GM23338 (cell line): ENCODE measurements around the gene KRTAP12-4. TPM values are rescaled to one million over a fixed set of nuclear protein-coding genes. Genes with fewer than 3 reads are reported as not detected.

Source experiments
- ATAC-seq: fragments of 200-7000 bp; cut with Tn5 transposase; 3 replicates; pipeline ENCODE4 v1.9.1; 2020
- DNase-seq: peaks from one replicate; pipeline ENCODE4 v3.0.0-alpha.2; 2015; ENCODE audit warnings: low spot score
- H2AFZ ChIP-seq: fragments of 200-600 bp; sonication (generic); 2 replicates; pipeline ENCODE4 v1.8.0; 2016; ENCODE audit warnings: antibody characterized with exemption, mild to moderate bottlenecking, moderate library complexity
- H3F3A ChIP-seq: fragments of 200-600 bp; sonication (generic); replicated peaks from 2 replicates; pipeline ENCODE4 v1.8.0; 2017; ENCODE audit warnings: antibody characterized with exemption, mixed run types, low read depth
- H3K27ac ChIP-seq: fragments of 200-600 bp; sonication (generic); 2 replicates; pipeline ENCODE4 v1.6.1; 2016; ENCODE audit warnings: low read depth
- H3K27me3 ChIP-seq: fragments of 200-600 bp; sonication (generic); 2 replicates; pipeline ENCODE4 v1.8.0; 2016; ENCODE audit warnings: mild to moderate bottlenecking, mixed run types, moderate library complexity; ENCODE audit not compliant: insufficient read depth
- H3K36me3 ChIP-seq: fragments of 200-600 bp; sonication (generic); 2 replicates; pipeline ENCODE4 v1.8.0; 2016; ENCODE audit warnings: mild to moderate bottlenecking; ENCODE audit not compliant: insufficient read depth
- H3K4me1 ChIP-seq: fragments of 200-600 bp; sonication (generic); 2 replicates; pipeline ENCODE4 v1.8.0; 2016; ENCODE audit warnings: mild to moderate bottlenecking, moderate library complexity; ENCODE audit not compliant: insufficient read depth
- H3K4me2 ChIP-seq: fragments of 200-600 bp; sonication (generic); 2 replicates; pipeline ENCODE4 v1.7.1; 2017; ENCODE audit warnings: mixed run types
- H3K4me3 ChIP-seq: fragments of 200-600 bp; sonication (generic); 2 replicates; pipeline ENCODE4 v1.6.1; 2016; ENCODE audit warnings: mixed run types
- H3K79me2 ChIP-seq: fragments of 200-600 bp; sonication (generic); replicated peaks from 2 replicates; pipeline ENCODE4 v1.8.0; 2017; ENCODE audit warnings: mild to moderate bottlenecking; ENCODE audit not compliant: insufficient read depth
- H3K9me2 ChIP-seq: fragments of 200-600 bp; sonication (generic); 2 replicates; pipeline ENCODE4 v1.8.0; 2017; ENCODE audit not compliant: insufficient read depth
- H4K20me1 ChIP-seq: fragments of 200-600 bp; sonication (generic); replicated peaks from 2 replicates; pipeline ENCODE4 v1.8.0; 2017; ENCODE audit warnings: mild to moderate bottlenecking; ENCODE audit not compliant: insufficient read depth
- H3K27ac Mint-ChIP-seq: 2 replicates; pipeline ENCODE4 v1.8.0; 2020; ENCODE audit warnings: inconsistent platforms, mild to moderate bottlenecking, moderate library complexity, mixed read lengths
- H3K27me3 Mint-ChIP-seq: 3 replicates; pipeline ENCODE4 v1.8.0; 2022; ENCODE audit warnings: low read depth, mild to moderate bottlenecking, moderate library complexity, mixed read lengths, inconsistent platforms; ENCODE audit not compliant: insufficient read depth, poor library complexity
- H3K36me3 Mint-ChIP-seq: 3 replicates; pipeline ENCODE4 v1.8.0; 2021; ENCODE audit warnings: low read depth, mild to moderate bottlenecking, inconsistent platforms, moderate library complexity, mixed read lengths
- H3K4me1 Mint-ChIP-seq: 3 replicates; pipeline ENCODE4 v1.8.0; 2020; ENCODE audit warnings: mild to moderate bottlenecking, inconsistent platforms, mixed read lengths
- H3K4me3 Mint-ChIP-seq: 3 replicates; pipeline ENCODE4 v1.8.0; 2021; ENCODE audit warnings: moderate library complexity, mild to moderate bottlenecking, inconsistent platforms, mixed read lengths
- H3K9me3 Mint-ChIP-seq: 3 replicates; pipeline ENCODE4 v1.8.0; 2020; ENCODE audit warnings: moderate library complexity, mild to moderate bottlenecking, inconsistent platforms, mixed read lengths
- CREB1 ChIP-seq: fragments of 250-450 bp; sonication (Bioruptor Pico); IDR thresholded peaks from 2 replicates; pipeline ENCODE4 v1.5.0; 2020; ENCODE audit warnings: low read depth, mild to moderate bottlenecking, moderate library complexity
- ETS1 ChIP-seq: IDR thresholded peaks from 2 replicates; pipeline ENCODE4 v1.6.1; 2016; ENCODE audit warnings: antibody characterized with exemption
- JUNB ChIP-seq: IDR thresholded peaks from one replicate; pipeline ENCODE4 v1.6.1; 2016; ENCODE audit warnings: antibody characterized with exemption; ENCODE audit not compliant: unreplicated experiment
- NANOG ChIP-seq: IDR thresholded peaks from 2 replicates; pipeline ENCODE4 v1.6.1; 2016; ENCODE audit warnings: antibody characterized with exemption, borderline replicate concordance
- REST ChIP-seq: IDR thresholded peaks from one replicate; pipeline ENCODE4 v1.6.1; 2018; ENCODE audit warnings: antibody characterized with exemption; ENCODE audit not compliant: unreplicated experiment
- ZNF114 ChIP-seq: fragments of 250-450 bp; sonication (Bioruptor Pico); IDR thresholded peaks from 2 replicates; pipeline ENCODE4 v1.5.0; 2020; ENCODE audit warnings: mild to moderate bottlenecking, moderate library complexity
- ZNF331 ChIP-seq: fragments of 250-450 bp; sonication (Bioruptor Pico); IDR thresholded peaks from 2 replicates; pipeline ENCODE4 v1.5.0; 2020; ENCODE audit warnings: low read depth, mild to moderate bottlenecking, moderate library complexity
- ZNF462 ChIP-seq: fragments of 250-450 bp; sonication (Bioruptor Pico); IDR thresholded peaks from 2 replicates; pipeline ENCODE4 v1.5.0; 2020; ENCODE audit warnings: mild to moderate bottlenecking, moderate library complexity
- polyA plus RNA-seq: library from polyadenylated mRNA; unstranded; fragments of >200 nt; fragmentation: Nextera tagmentation; extraction: Ambion mirVana; gene quantifications from 2 replicates; pipeline ENCODE4 v1.2.1, GENCODE V29; 2016
- total RNA-seq: library from RNA; depleted of rRNA; stranded (reverse); fragments of >200 nt; shearing (Covaris generic); gene quantifications from 2 replicates; pipeline ENCODE4 v1.2.3, GENCODE V29; 2014

Gene KRTAP12-4
- total and polyA plus RNA-seq, 2 experiments from 2014 or later = not detected

GRCh38 chr21:44701541-44701940 lies 47.1 kb upstream of the KRTAP12-4 start:
- H3K4me3 Mint-ChIP-seq = no peak overlapping the region; the same call in 2 of the 3 replicates

GRCh38 chr21:44701023-44701400 lies 46.6 kb upstream of the KRTAP12-4 start:
- H3K36me3 ChIP-seq = no peaks in the 10 kb centered on the region
- no peak overlapping the region for H3K4me3 ChIP-seq
- H3K9me2 ChIP-seq = no peaks in the 10 kb centered on the region
- H3K4me1 Mint-ChIP-seq = peaks cover 79% of the 10 kb centered on the region
- no peaks in the 10 kb centered on the region for H3K79me2 ChIP-seq
- DNase-seq (no peak), ATAC-seq (no peak)
- H3K27me3 Mint-ChIP-seq = peaks cover 28% of the 10 kb centered on the region
- no peak overlapping the region for H3K27ac ChIP-seq
- no peak overlapping the region for H3K4me2 ChIP-seq
- H3F3A ChIP-seq = 0 out of 2 replicates have a peak, but pooled peaks cover 4% of the 10 kb centered on the region
- peaks cover 6% of the 10 kb centered on the region for H3K27me3 ChIP-seq
- H3K4me3 Mint-ChIP-seq = no peak overlapping the region
- H3K36me3 Mint-ChIP-seq = no peaks in the 10 kb centered on the region
- H3K4me1 ChIP-seq = peaks cover 46% of the 10 kb centered on the region
- H3K9me3 Mint-ChIP-seq = peaks cover 2% of the 10 kb centered on the region; the same call in 1 of the 3 replicates
- no peaks in the 10 kb centered on the region for H4K20me1 ChIP-seq
- H2AFZ ChIP-seq = no peak overlapping the region
- H3K27ac Mint-ChIP-seq = no peak overlapping the region
- TF ChIP-seq ZNF331 (CRISPR knock-in tag) = no peak
- no peak for TF ChIP-seq ETS1
- TF ChIP-seq ZNF462 = no peak
- TF ChIP-seq JUNB = no peak
- TF ChIP-seq CREB1 (CRISPR knock-in tag) = no peak

More at GRCh38 chr21:44701541-44701940, 47.1 kb upstream of the KRTAP12-4 start:
- TF ChIP-seq REST (no peak), ZNF114 (no peak), NANOG (no peak)
- no peak overlapping the region for H2AFZ ChIP-seq
- no peaks in the 10 kb centered on the region for H3K79me2 ChIP-seq
- H3K27me3 ChIP-seq = peaks cover 12% of the 10 kb centered on the region
- no peak overlapping the region for H3K27ac ChIP-seq
- Mint-ChIP-seq H3K9me3 (peaks cover 2% of the 10 kb centered on the region; the same call in 1 of the 3 replicates), H3K27ac (peak overlapping the region; percentile 26; the same call in 1 of the 2 replicates), H3K4me1 (peaks cover 78% of the 10 kb centered on the region), H3K36me3 (no peaks in the 10 kb centered on the region), H3K27me3 (peaks cover 34% of the 10 kb centered on the region)
- no peaks in the 10 kb centered on the region for H3K9me2 ChIP-seq
- DNase-seq = no peak
- H3K4me2 ChIP-seq = 0 out of 2 replicates have a peak overlapping the region, but pooled peaks have one; percentile 32
- no peaks in the 10 kb centered on the region for H3K36me3 ChIP-seq
- ATAC-seq = no peak
- no peaks in the 10 kb centered on the region for H4K20me1 ChIP-seq
- H3F3A ChIP-seq = 0 out of 2 replicates have a peak, but pooled peaks cover 9% of the 10 kb centered on the region
- peaks cover 42% of the 10 kb centered on the region for H3K4me1 ChIP-seq
- no peak overlapping the region for H3K4me3 ChIP-seq
